Measurements from ENCODE around the gene RSPO1.
"Not testable (repeated sequence)": the region's sequence is repeated elsewhere in the genome, so short reads cannot be mapped to it uniquely, and the experiment has no call there.

DNA sequence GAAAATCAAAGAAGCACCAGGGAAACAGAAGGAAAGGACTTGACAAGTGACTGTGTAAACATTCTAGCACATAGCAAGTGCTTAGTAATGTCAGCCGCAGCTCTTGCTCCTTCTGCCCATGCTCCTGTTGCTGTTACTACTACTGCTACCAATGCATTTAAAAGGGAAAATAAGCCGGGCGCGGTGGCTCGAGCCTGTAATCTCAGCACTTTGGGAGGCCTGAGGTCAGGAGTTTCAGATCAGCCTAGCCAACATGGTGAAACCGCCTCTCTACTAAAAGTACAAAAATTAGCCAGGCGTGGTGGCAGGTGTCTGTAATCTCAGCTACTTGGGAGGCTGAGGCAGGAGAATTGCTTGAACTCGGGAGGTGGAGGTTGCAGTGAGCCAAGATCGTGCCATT, 49.5 kb upstream of the RSPO1 start:
- TF ChIP-seq, protein P1, sequence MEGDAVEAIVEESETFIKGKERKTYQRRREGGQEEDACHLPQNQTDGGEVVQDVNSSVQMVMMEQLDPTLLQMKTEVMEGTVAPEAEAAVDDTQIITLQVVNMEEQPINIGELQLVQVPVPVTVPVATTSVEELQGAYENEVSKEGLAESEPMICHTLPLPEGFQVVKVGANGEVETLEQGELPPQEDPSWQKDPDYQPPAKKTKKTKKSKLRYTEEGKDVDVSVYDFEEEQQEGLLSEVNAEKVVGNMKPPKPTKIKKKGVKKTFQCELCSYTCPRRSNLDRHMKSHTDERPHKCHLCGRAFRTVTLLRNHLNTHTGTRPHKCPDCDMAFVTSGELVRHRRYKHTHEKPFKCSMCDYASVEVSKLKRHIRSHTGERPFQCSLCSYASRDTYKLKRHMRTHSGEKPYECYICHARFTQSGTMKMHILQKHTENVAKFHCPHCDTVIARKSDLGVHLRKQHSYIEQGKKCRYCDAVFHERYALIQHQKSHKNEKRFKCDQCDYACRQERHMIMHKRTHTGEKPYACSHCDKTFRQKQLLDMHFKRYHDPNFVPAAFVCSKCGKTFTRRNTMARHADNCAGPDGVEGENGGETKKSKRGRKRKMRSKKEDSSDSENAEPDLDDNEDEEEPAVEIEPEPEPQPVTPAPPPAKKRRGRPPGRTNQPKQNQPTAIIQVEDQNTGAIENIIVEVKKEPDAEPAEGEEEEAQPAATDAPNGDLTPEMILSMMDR (IDR thresholded peaks at IDR 0.05) = not testable (repeated sequence)
- TF ChIP-seq SIN3A (IDR thresholded peaks at IDR 0.05; ENCODE audit: borderline replicate concordance, insufficient read depth, low read depth, low read length); POLR2AphosphoS5 (IDR thresholded peaks at IDR 0.05; ENCODE audit: low read depth, low read length): not testable (repeated sequence)
- TF ChIP-seq, protein P2, sequence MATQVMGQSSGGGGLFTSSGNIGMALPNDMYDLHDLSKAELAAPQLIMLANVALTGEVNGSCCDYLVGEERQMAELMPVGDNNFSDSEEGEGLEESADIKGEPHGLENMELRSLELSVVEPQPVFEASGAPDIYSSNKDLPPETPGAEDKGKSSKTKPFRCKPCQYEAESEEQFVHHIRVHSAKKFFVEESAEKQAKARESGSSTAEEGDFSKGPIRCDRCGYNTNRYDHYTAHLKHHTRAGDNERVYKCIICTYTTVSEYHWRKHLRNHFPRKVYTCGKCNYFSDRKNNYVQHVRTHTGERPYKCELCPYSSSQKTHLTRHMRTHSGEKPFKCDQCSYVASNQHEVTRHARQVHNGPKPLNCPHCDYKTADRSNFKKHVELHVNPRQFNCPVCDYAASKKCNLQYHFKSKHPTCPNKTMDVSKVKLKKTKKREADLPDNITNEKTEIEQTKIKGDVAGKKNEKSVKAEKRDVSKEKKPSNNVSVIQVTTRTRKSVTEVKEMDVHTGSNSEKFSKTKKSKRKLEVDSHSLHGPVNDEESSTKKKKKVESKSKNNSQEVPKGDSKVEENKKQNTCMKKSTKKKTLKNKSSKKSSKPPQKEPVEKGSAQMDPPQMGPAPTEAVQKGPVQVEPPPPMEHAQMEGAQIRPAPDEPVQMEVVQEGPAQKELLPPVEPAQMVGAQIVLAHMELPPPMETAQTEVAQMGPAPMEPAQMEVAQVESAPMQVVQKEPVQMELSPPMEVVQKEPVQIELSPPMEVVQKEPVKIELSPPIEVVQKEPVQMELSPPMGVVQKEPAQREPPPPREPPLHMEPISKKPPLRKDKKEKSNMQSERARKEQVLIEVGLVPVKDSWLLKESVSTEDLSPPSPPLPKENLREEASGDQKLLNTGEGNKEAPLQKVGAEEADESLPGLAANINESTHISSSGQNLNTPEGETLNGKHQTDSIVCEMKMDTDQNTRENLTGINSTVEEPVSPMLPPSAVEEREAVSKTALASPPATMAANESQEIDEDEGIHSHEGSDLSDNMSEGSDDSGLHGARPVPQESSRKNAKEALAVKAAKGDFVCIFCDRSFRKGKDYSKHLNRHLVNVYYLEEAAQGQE (IDR thresholded peaks at IDR 0.05; ENCODE audit: insufficient read depth in 1 of 2, low read depth in 2 of 2, low read length in 1 of 2) = not testable (repeated sequence)

Measured in Panc1 (cell line).